Thyroid gland (tissue), 4 donors: ENCODE measurements around the gene ZNF423.
A peak's percentile ranks its signal among the peaks of the same experiment; 100 is the strongest.

Experiments used
- CTCF ChIP-seq, 6 experiments: fragments of 200-600 bp in 3 of 6; fragments of 450-650 bp in 3 of 6; sonication (generic) in 3 of 6; IDR thresholded peaks; one replicate each; pipeline ENCODE4 v1.5.1; 2016 to 2019; ENCODE audit warnings: antibody characterized with exemption in 6 of 6, mild to moderate bottlenecking in 2 of 6, inconsistent platforms in 1 of 6, moderate library complexity in 1 of 6
- POLR2A ChIP-seq, 2 donors: fragments of 450-650 bp; IDR thresholded peaks; one replicate each; pipeline ENCODE4 v1.6.1; 2017; ENCODE audit warnings: antibody characterized with exemption in 2 of 2, mild to moderate bottlenecking in 2 of 2, moderate library complexity in 1 of 2

- TF ChIP-seq CTCF (IDR thresholded peaks at IDR 0.05) (peak in 3 of 6 experiments; percentile 49 to 56 (median 56)), POLR2A (IDR thresholded peaks at IDR 0.05) (no peak)
These were observed 299.1 kb downstream of the ZNF423 start for GRCh38 chr16:49556606-49557446.
